ENCODE results near the gene PUSL1. TPM values are rescaled to one million over a fixed set of nuclear protein-coding genes. Genes with fewer than 3 reads are reported as not detected.

PUSL1 gene
- total RNA-seq, 1 experiment from 2014 or later = 38.0 TPM

DNA sequence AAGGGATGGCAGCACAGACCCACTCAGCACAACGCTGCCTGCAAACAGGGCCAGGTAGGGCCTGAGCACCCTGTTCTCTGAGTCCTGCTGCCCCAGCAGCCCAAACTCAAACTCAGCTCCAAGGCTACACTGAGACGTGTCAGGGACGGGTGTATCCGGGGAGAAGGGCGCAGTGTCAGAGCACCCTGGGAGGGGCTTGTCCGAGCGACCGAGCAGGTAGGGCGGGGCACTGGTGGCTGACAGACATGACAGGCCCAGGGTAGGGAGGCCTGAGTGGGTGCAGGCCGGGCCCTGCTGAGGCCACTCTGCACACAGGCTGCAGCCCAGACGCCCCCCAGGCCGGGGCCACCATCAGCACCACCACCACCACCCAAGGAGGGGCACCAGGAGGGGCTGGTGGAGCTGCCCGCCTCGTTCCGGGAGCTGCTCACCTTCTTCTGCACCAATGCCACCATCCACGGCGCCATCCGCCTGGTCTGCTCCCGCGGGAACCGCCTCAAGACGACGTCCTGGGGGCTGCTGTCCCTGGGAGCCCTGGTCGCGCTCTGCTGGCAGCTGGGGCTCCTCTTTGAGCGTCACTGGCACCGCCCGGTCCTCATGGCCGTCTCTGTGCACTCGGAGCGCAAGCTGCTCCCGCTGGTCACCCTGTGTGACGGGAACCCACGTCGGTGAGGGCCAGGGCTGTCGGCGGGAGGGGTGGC is 22.6 kb upstream of the PUSL1 start:
- Histone ChIP-seq H2AK5ac (ENCODE audit: insufficient read length, low read length) (no peak overlapping the region), H3K79me2 (ENCODE audit: insufficient read depth, low read length) (no peaks in the 10 kb centered on the region), H3K18ac (ENCODE audit: insufficient read length, low read depth, low read length) (no peak overlapping the region), H3K14ac (ENCODE audit: insufficient read depth, low read length) (no peak overlapping the region), H2AFZ (ENCODE audit: low read length) (no peak overlapping the region), H2BK15ac (ENCODE audit: low read depth, low read length) (no peak overlapping the region), H3T11ph (ENCODE audit: low read length) (no peak overlapping the region), H3K23ac (ENCODE audit: insufficient read length, low read depth, low read length) (no peak overlapping the region), H3K4me2 (ENCODE audit: insufficient read depth, insufficient read length, low read length) (no peak overlapping the region), H3K9ac (ENCODE audit: extremely low read depth, insufficient read length, low read length) (no peak overlapping the region), H3K27me3 (ENCODE audit: insufficient read depth, low read length) (no peaks in the 10 kb centered on the region), H3K23me2 (ENCODE audit: insufficient read length, low read depth, low read length, poor library complexity, severe bottlenecking) (no peaks in the 10 kb centered on the region), H4K5ac (ENCODE audit: insufficient read length, low read depth, low read length) (no peak overlapping the region), H2BK5ac (ENCODE audit: insufficient read length, low read length) (no peak overlapping the region), H4K20me1 (ENCODE audit: control insufficient read depth, insufficient read depth, insufficient read length) (no peaks in the 10 kb centered on the region), H4K8ac (replicated peaks; ENCODE audit: insufficient read length, low read depth, low read length) (no peak overlapping the region), H3K9me3 (ENCODE audit: control insufficient read depth, low read depth, low read length) (no peaks in the 10 kb centered on the region), H3K4ac (ENCODE audit: low read depth, low read length) (no peak overlapping the region), H3K56ac (ENCODE audit: insufficient read length, low read depth, low read length) (no peak overlapping the region), H3K27ac (ENCODE audit: insufficient read length, low read depth, low read length) (no peak overlapping the region), H3K4me1 (ENCODE audit: insufficient read depth, low read length) (no peaks in the 10 kb centered on the region), H2BK120ac (ENCODE audit: low read depth, low read length, poor library complexity, severe bottlenecking) (no peak overlapping the region), H3K79me1 (ENCODE audit: insufficient read depth, low read depth, low read length, poor library complexity, severe bottlenecking) (no peaks in the 10 kb centered on the region), H4K91ac (ENCODE audit: insufficient read length, low read depth, low read length) (no peak overlapping the region), H2BK12ac (ENCODE audit: insufficient read length, low read depth, low read length) (no peak overlapping the region), H2BK20ac (ENCODE audit: low read depth, low read length, poor library complexity, severe bottlenecking) (no peak overlapping the region)
- DNase-seq = peak; percentile 33
- Mint-ChIP-seq H3K27ac (no peak overlapping the region), H3K27me3 (ENCODE audit: low read depth) (peaks cover 4% of the 10 kb centered on the region), H3K36me3 (ENCODE audit: insufficient read depth in 1 of 3, low read depth in 3 of 3) (no peaks in the 10 kb centered on the region), H3K4me1 (peaks cover 0 to 7% of the 10 kb centered on the region in 2 experiments; a peak in 1 of 4 replicates), H3K4me3 (no peak overlapping the region), H3K9me3 (peaks cover 2 to 10% of the 10 kb centered on the region in 2 experiments; a peak in 3 of 5 replicates)
- WGBS (ENCODE audit: extremely low coverage, insufficient read length, low lambda C conversion rate) = no CpG with 5 or more reads among the region's 37 CpGs
- TF ChIP-seq CTCF (conservative IDR thresholded peaks at IDR 0.05) = no peak

Measured in H9 (cell line).